ENCODE results near the gene PRR27.
"Not testable (repeated sequence)": the region's sequence is repeated elsewhere in the genome, so short reads cannot be mapped to it uniquely, and the experiment has no call there.

The PRR27 gene

DNA sequence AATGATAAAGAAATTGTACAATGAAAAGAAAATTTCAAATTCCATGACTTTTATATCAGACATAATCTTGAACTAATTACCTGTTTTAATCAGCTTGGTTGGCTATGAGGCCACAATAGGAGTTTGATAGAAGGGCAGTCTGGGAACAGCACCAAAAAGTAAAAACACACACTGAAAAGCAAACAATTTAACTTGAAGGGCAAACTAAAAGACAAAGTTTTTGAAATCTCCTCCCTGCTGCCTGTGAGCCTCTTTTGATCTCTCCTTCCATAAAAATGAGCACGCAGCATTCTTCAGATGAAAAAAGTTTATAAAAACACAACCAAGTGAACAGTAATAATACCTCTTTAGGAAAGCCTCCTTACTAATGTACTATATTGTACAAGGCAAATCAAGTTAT lies 49.6 kb downstream of the PRR27 start:
- DNase-seq, result no peak

DNA sequence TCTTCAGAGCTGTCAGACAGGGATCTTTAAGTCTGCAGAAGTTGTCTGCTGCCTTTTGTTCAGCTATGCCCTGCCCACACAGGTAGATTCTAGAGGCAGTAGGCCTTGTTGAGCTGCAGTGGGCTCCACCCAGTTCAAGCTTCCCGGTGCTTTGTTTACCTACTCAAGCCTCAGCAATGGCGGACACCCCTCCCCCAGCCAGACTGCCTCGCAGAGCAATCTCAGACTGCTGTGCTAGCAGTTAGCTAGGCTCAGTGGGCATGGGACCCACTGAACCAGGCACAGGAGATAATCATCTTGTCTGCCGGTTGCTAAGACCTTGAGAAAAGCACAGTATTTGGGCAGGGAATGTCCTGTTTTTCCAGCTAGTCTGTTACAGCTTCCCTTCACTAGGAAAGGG lies 58.7 kb downstream of the PRR27 start:
- not testable (repeated sequence) for DNase-seq
